IMR-90 (cell line): ENCODE measurements around the gene PAQR4. TPM values are rescaled to one million over a fixed set of nuclear protein-coding genes. Genes with fewer than 3 reads are reported as not detected.

Experiments used
- ATAC-seq: fragments of 200-7000 bp; cut with Tn5 transposase; 2 replicates; pipeline ENCODE4 v1.9.1; 2020; ENCODE audit warnings: low read depth, mild to moderate bottlenecking, moderate library complexity
- BruUV-seq: library from RNA; stranded (reverse); fragments of 400-500 nt; replicated peaks from 2 replicates; lab custom pipeline; 2021; lab: Mats Ljungman, UMichigan
- CTCF ChIA-PET: fragments of 300-600 bp; formaldehyde crosslinking; extraction: SDS; loops from one replicate; lab custom pipeline; 2021; ENCODE audit warnings: antibody characterized with exemption; lab: Yijun Ruan, JAX
- POLR2A ChIA-PET: fragments of 300-600 bp; sonication (Branson Sonifier 250); formaldehyde crosslinking; loops from one replicate; lab custom pipeline; 2022; ENCODE audit warnings: antibody characterized with exemption; ENCODE audit not compliant: unreplicated experiment; lab: Charles Lee
- DNase-seq: peaks from one replicate; pipeline ENCODE4 v3.0.0; 2013
- H2AFZ ChIP-seq: replicated peaks from 2 replicates; pipeline ENCODE3; 2013; ENCODE audit warnings: low read length, mild to moderate bottlenecking; ENCODE audit not compliant: poor library complexity
- H2AK5ac ChIP-seq: 2 replicates; pipeline ENCODE4 v1.6.1; 2013; ENCODE audit warnings: low read depth, low read length, inconsistent platforms
- H2AK9ac ChIP-seq: replicated peaks from 2 replicates; pipeline ENCODE3; 2013; ENCODE audit warnings: mild to moderate bottlenecking, low read depth, low read length, moderate library complexity; ENCODE audit not compliant: poor library complexity
- H2BK120ac ChIP-seq: 2 replicates; pipeline ENCODE4 v1.6.1; 2013; ENCODE audit warnings: low read depth, low read length, inconsistent platforms
- H2BK15ac ChIP-seq: 3 replicates; pipeline ENCODE4 v1.6.1; 2013; ENCODE audit warnings: low read depth, low read length, inconsistent platforms
- H2BK20ac ChIP-seq: 2 replicates; pipeline ENCODE4 v1.6.1; 2013; ENCODE audit warnings: low read depth, mild to moderate bottlenecking, inconsistent platforms, low read length, moderate library complexity
- H2BK5ac ChIP-seq: 2 replicates; pipeline ENCODE4 v1.6.1; 2013; ENCODE audit warnings: mild to moderate bottlenecking, low read depth, low read length, inconsistent platforms; ENCODE audit not compliant: poor library complexity, severe bottlenecking
- H3K14ac ChIP-seq: replicated peaks from 2 replicates; pipeline ENCODE4 v1.6.1; 2013; ENCODE audit warnings: low read depth, low read length, inconsistent platforms
- H3K18ac ChIP-seq: 2 replicates; pipeline ENCODE4 v1.6.1; 2013; ENCODE audit warnings: low read depth, low read length, control low read depth
- H3K23ac ChIP-seq: 2 replicates; pipeline ENCODE4 v1.6.1; 2013; ENCODE audit warnings: low read depth, low read length, inconsistent platforms
- H3K27ac ChIP-seq: 2 replicates; pipeline ENCODE4 v1.5.1; 2013; ENCODE audit warnings: mild to moderate bottlenecking, control low read depth, low read length; ENCODE audit not compliant: insufficient read depth
- H3K27me3 ChIP-seq: 2 replicates; pipeline ENCODE4 v1.6.1; 2013; ENCODE audit warnings: low read length; ENCODE audit not compliant: control insufficient read depth, insufficient read depth
- H3K36me3 ChIP-seq: 2 replicates; pipeline ENCODE4 v1.6.1; 2013; ENCODE audit warnings: low read length, mixed read lengths; ENCODE audit not compliant: control insufficient read depth, insufficient read depth
- H3K4ac ChIP-seq: 2 replicates; pipeline ENCODE4 v1.6.1; 2013; ENCODE audit warnings: low read depth, low read length, inconsistent platforms
- H3K4me1 ChIP-seq: 2 replicates; pipeline ENCODE4 v1.6.1; 2013; ENCODE audit warnings: low read length, mixed read lengths; ENCODE audit not compliant: control insufficient read depth, insufficient read depth
- H3K4me2 ChIP-seq: 2 replicates; pipeline ENCODE4 v1.6.1; 2013; ENCODE audit warnings: low read depth, mild to moderate bottlenecking, control low read depth, low read length, moderate library complexity
- H3K4me3 ChIP-seq: 2 replicates; pipeline ENCODE4 v1.5.1; 2013; ENCODE audit warnings: low read depth, mild to moderate bottlenecking, control low read depth, low read length, moderate library complexity; ENCODE audit not compliant: insufficient read depth
- H3K56ac ChIP-seq: 2 replicates; pipeline ENCODE4 v1.6.1; 2013; ENCODE audit warnings: low read length, inconsistent platforms; ENCODE audit not compliant: insufficient read depth; ENCODE audit errors: extremely low read depth
- H3K79me1 ChIP-seq, 2 experiments: 2 replicates each; pipeline ENCODE4 v1.6.1; 2013; ENCODE audit warnings: low read length in 2 of 2, inconsistent platforms in 1 of 2, low read depth in 1 of 2
- H3K9ac ChIP-seq: 2 replicates; pipeline ENCODE4 v1.6.1; 2013; ENCODE audit warnings: low read depth, low read length, control low read depth
- H3K9me1 ChIP-seq: 2 replicates; pipeline ENCODE4 v1.6.1; 2013; ENCODE audit warnings: low read length, inconsistent platforms; ENCODE audit not compliant: insufficient read depth
- H3K9me3 ChIP-seq: 2 replicates; pipeline ENCODE4 v1.6.1; 2013; ENCODE audit warnings: low read length; ENCODE audit not compliant: control insufficient read depth, insufficient read depth
- H4K20me1 ChIP-seq: 2 replicates; pipeline ENCODE4 v1.6.1; 2013; ENCODE audit warnings: low read length, inconsistent platforms; ENCODE audit not compliant: insufficient read depth
- H4K5ac ChIP-seq: 2 replicates; pipeline ENCODE4 v1.6.1; 2013; ENCODE audit warnings: mild to moderate bottlenecking, low read depth, low read length, control low read depth
- H4K8ac ChIP-seq, 2 experiments: 2 replicates each; pipeline ENCODE4 v1.6.1; 2013; ENCODE audit warnings: low read depth in 2 of 2, low read length in 2 of 2, control low read depth in 1 of 2, inconsistent platforms in 1 of 2
- H4K91ac ChIP-seq: 2 replicates; pipeline ENCODE4 v1.6.1; 2013; ENCODE audit warnings: low read depth, low read length, inconsistent platforms; ENCODE audit not compliant: insufficient read depth
- ELK1 ChIP-seq: fragments of 150-350 bp; IDR thresholded peaks from 2 replicates; pipeline ENCODE4 v1.6.1; 2016; ENCODE audit warnings: low read depth, mild to moderate bottlenecking, low read length, moderate library complexity, borderline replicate concordance
- FOS ChIP-seq: fragments of 150-350 bp; IDR thresholded peaks from 2 replicates; pipeline ENCODE4 v1.6.1; 2016; ENCODE audit warnings: low read depth, low read length
- MAFK ChIP-seq: IDR thresholded peaks from 2 replicates; pipeline ENCODE4 v1.6.1; 2012; ENCODE audit warnings: low read depth, low read length, improper control_type of control experiment
- POLR2A ChIP-seq: IDR thresholded peaks from 2 replicates; pipeline ENCODE4 v1.6.1; 2012; ENCODE audit warnings: mild to moderate bottlenecking, low read depth, low read length
- RAD21 ChIP-seq: IDR thresholded peaks from 2 replicates; pipeline ENCODE4 v1.6.1; 2012; ENCODE audit warnings: low read length, improper control_type of control experiment
- USF2 ChIP-seq: fragments of 150-350 bp; IDR thresholded peaks from 2 replicates; pipeline ENCODE4 v1.6.1; 2017; ENCODE audit warnings: mild to moderate bottlenecking, antibody characterized with exemption, low read length, low read depth
- WGBS, 2 experiments: methylation state at CpG; one replicate each; pipeline versions ENCODE4 v1.1.5 to v1.1.7; 2013; ENCODE audit warnings: missing lambda C conversion rate in 2 of 2; ENCODE audit not compliant: insufficient read length in 1 of 2; ENCODE audit errors: extremely low coverage in 2 of 2; 5-methylcytosine and 5-hydroxymethylcytosine counted together
- dilution Hi-C: fragments of 300-500 bp; cut with HindIII; formaldehyde crosslinking; loops from one replicate; pipeline ENCODE4 v1.14.3; 2018; ENCODE audit warnings: low sequenced_read_pairs; ENCODE audit not compliant: unreplicated experiment
- in situ Hi-C: fragments of 300-500 bp; cut with MboI; formaldehyde crosslinking; loops from 3 replicates; pipeline ENCODE4 v1.14.3; 2019; ENCODE audit warnings: low sequenced_read_pairs, inconsistent platforms, mixed read lengths
- intact Hi-C: fragments of 100-400 bp; cut with micrococcal nuclease; formaldehyde crosslinking; loops from 2 replicates; pipeline ENCODE4 v1.10.0; 2022
- polyA plus RNA-seq, 3 experiments: library from polyadenylated mRNA; depleted of rRNA; stranded (reverse); fragments of >200 nt; gene quantifications; 2 replicates each; pipeline ENCODE4 v1.2.3, GENCODE V29; 2012; ENCODE audit warnings: low replicate concordance in 1 of 3
- total RNA-seq: library from RNA; depleted of rRNA; stranded (reverse); fragments of >200 nt; gene quantifications from 2 replicates; pipeline ENCODE4 v1.2.3, GENCODE V29; 2012
- TF ChIP-seq, protein P1 (sequence below): conservative IDR thresholded peaks from 2 replicates; pipeline ENCODE4 v1.5.1; 2012; ENCODE audit warnings: mild to moderate bottlenecking, low read depth, low read length, improper control_type of control experiment

PAQR4 gene
- total and polyA plus RNA-seq, 2 of the 4 experiments (the other 2 are of a cell fraction), result 2.2 to 10.0 TPM

- Histone ChIP-seq H4K91ac (no peak overlapping the region), H3K4me3 (no peak overlapping the region), H2BK120ac (no peak overlapping the region), H3K9me1 (no peaks in the 10 kb centered on the region), H3K27ac (no peak overlapping the region), H3K4me2 (no peak overlapping the region), H3K4ac (no peak overlapping the region), H2BK15ac (no peak overlapping the region), H4K20me1 (no peaks in the 10 kb centered on the region), H3K79me1 (no peaks in the 10 kb centered on the region), H2BK5ac (no peak overlapping the region), H3K56ac (no peak overlapping the region), H2AK9ac (no peak overlapping the region), H3K27me3 (peaks cover 47% of the 10 kb centered on the region), H4K5ac (no peak overlapping the region), H3K18ac (no peak overlapping the region), H2AK5ac (no peak overlapping the region), H3K9me3 (no peaks in the 10 kb centered on the region), H4K8ac (no peak overlapping the region), H3K36me3 (no peaks in the 10 kb centered on the region), H3K14ac (no peak overlapping the region), H3K9ac (no peak overlapping the region), H3K4me1 (no peaks in the 10 kb centered on the region), H2AFZ (peak overlapping the region; percentile 43), H2BK20ac (no peak overlapping the region), H3K23ac (no peak overlapping the region)
- 63% methylated on average over 6 of the region's 21 CpGs; no CpG with 5 or more reads in 1 of the 2 experiments for WGBS, 2 experiments
- in situ Hi-C loops, result no loop called here
- intact Hi-C loops, result no loop called here
- dilution Hi-C loops, result no loop called here
- CTCF ChIA-PET, result no interaction called here
- BruUV-seq, result no TSS peak
- POLR2A ChIA-PET, result no interaction called here
- TF ChIP-seq USF2, result no peak
- no peak for TF ChIP-seq ELK1
- TF ChIP-seq, protein P1, sequence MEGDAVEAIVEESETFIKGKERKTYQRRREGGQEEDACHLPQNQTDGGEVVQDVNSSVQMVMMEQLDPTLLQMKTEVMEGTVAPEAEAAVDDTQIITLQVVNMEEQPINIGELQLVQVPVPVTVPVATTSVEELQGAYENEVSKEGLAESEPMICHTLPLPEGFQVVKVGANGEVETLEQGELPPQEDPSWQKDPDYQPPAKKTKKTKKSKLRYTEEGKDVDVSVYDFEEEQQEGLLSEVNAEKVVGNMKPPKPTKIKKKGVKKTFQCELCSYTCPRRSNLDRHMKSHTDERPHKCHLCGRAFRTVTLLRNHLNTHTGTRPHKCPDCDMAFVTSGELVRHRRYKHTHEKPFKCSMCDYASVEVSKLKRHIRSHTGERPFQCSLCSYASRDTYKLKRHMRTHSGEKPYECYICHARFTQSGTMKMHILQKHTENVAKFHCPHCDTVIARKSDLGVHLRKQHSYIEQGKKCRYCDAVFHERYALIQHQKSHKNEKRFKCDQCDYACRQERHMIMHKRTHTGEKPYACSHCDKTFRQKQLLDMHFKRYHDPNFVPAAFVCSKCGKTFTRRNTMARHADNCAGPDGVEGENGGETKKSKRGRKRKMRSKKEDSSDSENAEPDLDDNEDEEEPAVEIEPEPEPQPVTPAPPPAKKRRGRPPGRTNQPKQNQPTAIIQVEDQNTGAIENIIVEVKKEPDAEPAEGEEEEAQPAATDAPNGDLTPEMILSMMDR, result no peak
- TF ChIP-seq RAD21, result no peak
- TF ChIP-seq POLR2A, result no peak
- TF ChIP-seq MAFK, result no peak
- TF ChIP-seq FOS, result no peak
- DNase-seq, result no peak
- ATAC-seq, result no peak
These were observed 13.2 kb upstream of the PAQR4 start for GRCh38 chr16:2955779-2956578.
